MM.1S (cell line): ENCODE results near the gene RPL22L1.

Experiments used
- EZH2 ChIP-seq: fragments of 300-600 bp; sonication (generic); optimal IDR thresholded peaks from 2 replicates; pipeline ENCODE3; 2017; ENCODE audit warnings: low read depth, mild to moderate bottlenecking, antibody characterized with exemption, low read length, mixed read lengths
- TF ChIP-seq, protein P1 (sequence below): fragments of 300-600 bp; sonication (generic); IDR thresholded peaks from 2 replicates; pipeline ENCODE4 v1.5.1; 2016; ENCODE audit warnings: antibody characterized with exemption, low read length, mixed read lengths

DNA sequence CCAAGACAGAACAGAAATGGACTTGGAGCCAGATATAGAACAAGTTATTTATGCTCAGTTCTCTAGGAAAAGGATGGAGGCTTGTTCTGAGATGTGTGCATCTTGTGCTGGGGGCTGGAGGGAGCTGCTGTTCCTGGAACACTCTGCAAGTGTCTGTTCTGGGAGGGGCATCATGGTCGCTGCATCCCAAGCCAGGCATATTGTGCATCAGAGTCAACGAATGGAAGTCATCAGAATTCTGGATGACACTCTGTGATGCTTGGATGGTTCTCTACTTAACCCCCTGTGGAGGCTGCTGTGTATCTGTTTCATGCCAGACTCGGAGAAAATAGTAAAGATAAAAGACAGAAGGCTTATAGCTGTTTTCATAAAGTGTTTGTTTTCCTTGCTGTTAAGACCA lies 34.7 kb downstream of the RPL22L1 start:
- no peak for TF ChIP-seq EZH2
- TF ChIP-seq, protein P1, sequence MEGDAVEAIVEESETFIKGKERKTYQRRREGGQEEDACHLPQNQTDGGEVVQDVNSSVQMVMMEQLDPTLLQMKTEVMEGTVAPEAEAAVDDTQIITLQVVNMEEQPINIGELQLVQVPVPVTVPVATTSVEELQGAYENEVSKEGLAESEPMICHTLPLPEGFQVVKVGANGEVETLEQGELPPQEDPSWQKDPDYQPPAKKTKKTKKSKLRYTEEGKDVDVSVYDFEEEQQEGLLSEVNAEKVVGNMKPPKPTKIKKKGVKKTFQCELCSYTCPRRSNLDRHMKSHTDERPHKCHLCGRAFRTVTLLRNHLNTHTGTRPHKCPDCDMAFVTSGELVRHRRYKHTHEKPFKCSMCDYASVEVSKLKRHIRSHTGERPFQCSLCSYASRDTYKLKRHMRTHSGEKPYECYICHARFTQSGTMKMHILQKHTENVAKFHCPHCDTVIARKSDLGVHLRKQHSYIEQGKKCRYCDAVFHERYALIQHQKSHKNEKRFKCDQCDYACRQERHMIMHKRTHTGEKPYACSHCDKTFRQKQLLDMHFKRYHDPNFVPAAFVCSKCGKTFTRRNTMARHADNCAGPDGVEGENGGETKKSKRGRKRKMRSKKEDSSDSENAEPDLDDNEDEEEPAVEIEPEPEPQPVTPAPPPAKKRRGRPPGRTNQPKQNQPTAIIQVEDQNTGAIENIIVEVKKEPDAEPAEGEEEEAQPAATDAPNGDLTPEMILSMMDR = no peak
